ENCODE data around the gene CALM3.
"Not testable (repeated sequence)": the region's sequence is repeated elsewhere in the genome, so short reads cannot be mapped to it uniquely, and the experiment has no call there.

Gene CALM3

GRCh38 chr19:46616631-46617322 lies 15.6 kb downstream of the CALM3 start:
- DNase-seq = peak in 1 of 2 donors; percentile 23

- no peak for DNase-seq
Measured at GRCh38 chr19:46617601-46618000, 16.5 kb downstream of the CALM3 start.

GRCh38 chr19:46618670-46619231 lies 17.6 kb downstream of the CALM3 start:
- no peak for DNase-seq

GRCh38 chr19:46620267-46620666 lies 19.1 kb downstream of the CALM3 start:
- no peak for DNase-seq

GRCh38 chr19:46620716-46621115 lies 19.6 kb downstream of the CALM3 start:
- no peak for DNase-seq

GRCh38 chr19:46621191-46622117 lies 20.3 kb downstream of the CALM3 start:
- no peak for DNase-seq

- DNase-seq = no peak
Measured at GRCh38 chr19:46622118-46622446, 21.0 kb downstream of the CALM3 start.

GRCh38 chr19:46623915-46624502 lies 22.9 kb downstream of the CALM3 start:
- DNase-seq = no peak

GRCh38 chr19:46624958-46625661 lies 24.0 kb downstream of the CALM3 start, which contains the start of gene PTGIR:
Gene PTGIR (minus strand): TSS chr19:46625089. CDS start chr19:46624225, 864 bp downstream.
- peak; percentile 30 to 66 for DNase-seq

GRCh38 chr19:46625731-46626130 lies 24.6 kb downstream of the CALM3 start:
- DNase-seq = no peak

GRCh38 chr19:46626446-46626845 lies 25.3 kb downstream of the CALM3 start:
- no peak for DNase-seq

- DNase-seq = not testable (repeated sequence)
Measured at GRCh38 chr19:46628970-46629369, 27.8 kb downstream of the CALM3 start.

- DNase-seq = peak in 1 of 2 donors; percentile 62
Measured at GRCh38 chr19:46629546-46630025, 28.5 kb downstream of the CALM3 start.

- DNase-seq = no peak
Measured at GRCh38 chr19:46630586-46631205, 29.6 kb downstream of the CALM3 start.

- DNase-seq = no peak
Measured at GRCh38 chr19:46631481-46631880, 30.4 kb downstream of the CALM3 start.

- DNase-seq = no peak
Measured at GRCh38 chr19:46633130-46633529, 32.0 kb downstream of the CALM3 start.

- peak; percentile 55 to 88 for DNase-seq
Measured at GRCh38 chr19:46634045-46634655, 33.0 kb downstream of the CALM3 start.

- no peak for DNase-seq
Measured at GRCh38 chr19:46634656-46635218, 33.6 kb downstream of the CALM3 start.

GRCh38 chr19:46635920-46636761 lies 35.0 kb downstream of the CALM3 start, which contains the start of gene GNG8:
Gene GNG8 (minus strand): TSS chr19:46636202. CDS start chr19:46634682, 1,520 bp downstream.
- DNase-seq = no peak

GRCh38 chr19:46637224-46637623 lies 36.1 kb downstream of the CALM3 start:
- no peak for DNase-seq

Data from bone marrow (tissue), 2 donors.